ENCODE results near the gene PPP6R2. TPM values are rescaled to one million over a fixed set of nuclear protein-coding genes. Genes with fewer than 3 reads are reported as not detected.

PPP6R2 gene
- total RNA-seq, 1 experiment from 2014 or later = 42.6 TPM

GRCh38 chr22:50474710-50475651 lies 131.9 kb downstream of the PPP6R2 start, which contains the start of gene SBF1:
SBF1 (minus strand) TSS chr22:50475035; CDS start chr22:50474840, 195 bp downstream.
- peak within 1 kb of the TSS; percentile 58 for H3K14ac ChIP-seq (ENCODE audit: insufficient read depth, low read length)
- no peak within 1 kb of the TSS for H3K27ac ChIP-seq (ENCODE audit: insufficient read length, low read depth, low read length)
- Mint-ChIP-seq H3K36me3 (ENCODE audit: insufficient read depth in 1 of 3, low read depth in 3 of 3) (peaks cover 0 to 7% (median 0%) of the 10 kb centered on the region in 3 experiments; a peak in 4 of 7 replicates), H3K4me3 (peak within 1 kb of the TSS; percentile 81 to 91), H3K9me3 (no peaks in the 10 kb centered on the region), H3K4me1 (peaks cover 33 to 39% of the 10 kb centered on the region in 2 experiments), H3K27me3 (ENCODE audit: low read depth) (peaks cover 27% of the 10 kb centered on the region), H3K27ac (peak within 1 kb of the TSS in 1 of 3 experiments; percentile 61; a peak in 2 of 7 replicates)
- H2BK12ac ChIP-seq (ENCODE audit: insufficient read length, low read depth, low read length) = no peak within 1 kb of the TSS
- H4K8ac ChIP-seq (replicated peaks; ENCODE audit: insufficient read length, low read depth, low read length) = no peak within 1 kb of the TSS
- H3K4ac ChIP-seq (ENCODE audit: low read depth, low read length) = no peak within 1 kb of the TSS
- peak within 1 kb of the TSS; percentile 42 for H3K9ac ChIP-seq (ENCODE audit: extremely low read depth, insufficient read length, low read length)
- WGBS (ENCODE audit: extremely low coverage, insufficient read length, low lambda C conversion rate) = no CpG with 5 or more reads among the region's 97 CpGs
- peak within 1 kb of the TSS; percentile 39 for H3K18ac ChIP-seq (ENCODE audit: insufficient read length, low read depth, low read length)
- peaks cover 13% of the 10 kb centered on the region for H3K23me2 ChIP-seq (ENCODE audit: insufficient read length, low read depth, low read length, poor library complexity, severe bottlenecking)
- no peak within 1 kb of the TSS for H2AK5ac ChIP-seq (ENCODE audit: insufficient read length, low read length)
- H3K56ac ChIP-seq (ENCODE audit: insufficient read length, low read depth, low read length) = no peak within 1 kb of the TSS
- H3K23ac ChIP-seq (ENCODE audit: insufficient read length, low read depth, low read length) = no peak within 1 kb of the TSS
- no peaks in the 10 kb centered on the region for H3K9me3 ChIP-seq (ENCODE audit: control insufficient read depth, low read depth, low read length)
- no peak within 1 kb of the TSS for H2BK5ac ChIP-seq (ENCODE audit: insufficient read length, low read length)
- no peak within 1 kb of the TSS for H2BK120ac ChIP-seq (ENCODE audit: low read depth, low read length, poor library complexity, severe bottlenecking)
- H3K79me2 ChIP-seq (ENCODE audit: insufficient read depth, low read length) = peaks cover 16% of the 10 kb centered on the region; the same call in 1 of the 2 replicates
- H3K79me1 ChIP-seq (ENCODE audit: insufficient read depth, low read depth, low read length, poor library complexity, severe bottlenecking) = peaks cover 14% of the 10 kb centered on the region
- TF ChIP-seq, protein P1, sequence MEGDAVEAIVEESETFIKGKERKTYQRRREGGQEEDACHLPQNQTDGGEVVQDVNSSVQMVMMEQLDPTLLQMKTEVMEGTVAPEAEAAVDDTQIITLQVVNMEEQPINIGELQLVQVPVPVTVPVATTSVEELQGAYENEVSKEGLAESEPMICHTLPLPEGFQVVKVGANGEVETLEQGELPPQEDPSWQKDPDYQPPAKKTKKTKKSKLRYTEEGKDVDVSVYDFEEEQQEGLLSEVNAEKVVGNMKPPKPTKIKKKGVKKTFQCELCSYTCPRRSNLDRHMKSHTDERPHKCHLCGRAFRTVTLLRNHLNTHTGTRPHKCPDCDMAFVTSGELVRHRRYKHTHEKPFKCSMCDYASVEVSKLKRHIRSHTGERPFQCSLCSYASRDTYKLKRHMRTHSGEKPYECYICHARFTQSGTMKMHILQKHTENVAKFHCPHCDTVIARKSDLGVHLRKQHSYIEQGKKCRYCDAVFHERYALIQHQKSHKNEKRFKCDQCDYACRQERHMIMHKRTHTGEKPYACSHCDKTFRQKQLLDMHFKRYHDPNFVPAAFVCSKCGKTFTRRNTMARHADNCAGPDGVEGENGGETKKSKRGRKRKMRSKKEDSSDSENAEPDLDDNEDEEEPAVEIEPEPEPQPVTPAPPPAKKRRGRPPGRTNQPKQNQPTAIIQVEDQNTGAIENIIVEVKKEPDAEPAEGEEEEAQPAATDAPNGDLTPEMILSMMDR (conservative IDR thresholded peaks at IDR 0.05) = no peak
- no peak within 1 kb of the TSS for H2BK15ac ChIP-seq (ENCODE audit: low read depth, low read length)
- peak; percentile 91 for DNase-seq
- H2BK20ac ChIP-seq (ENCODE audit: low read depth, low read length, poor library complexity, severe bottlenecking) = no peak within 1 kb of the TSS
- H3K4me1 ChIP-seq (ENCODE audit: insufficient read depth, low read length) = no peaks in the 10 kb centered on the region; the same call in 1 of the 2 replicates
- H3T11ph ChIP-seq (ENCODE audit: low read length) = no peak within 1 kb of the TSS
- no peak within 1 kb of the TSS for H4K5ac ChIP-seq (ENCODE audit: insufficient read length, low read depth, low read length)
- H4K20me1 ChIP-seq (ENCODE audit: control insufficient read depth, insufficient read depth, insufficient read length) = peaks cover 4% of the 10 kb centered on the region
- peaks cover 4% of the 10 kb centered on the region; the same call in 1 of the 2 replicates for H3K27me3 ChIP-seq (ENCODE audit: insufficient read depth, low read length)
- no peak within 1 kb of the TSS for H2AFZ ChIP-seq (ENCODE audit: low read length)
- no peak within 1 kb of the TSS for H4K91ac ChIP-seq (ENCODE audit: insufficient read length, low read depth, low read length)
- H3K4me2 ChIP-seq (ENCODE audit: insufficient read depth, insufficient read length, low read length) = peak within 1 kb of the TSS; percentile 68

Data from H9 (cell line).